Activated CD4-positive, alpha-beta T cell treated with anti-CD3 and anti-CD28 coated beads, Interleukin-2, amount 10 ng/mL, durations not matched to agents 7 days and 5 days (primary cell): ENCODE measurements around the gene MYO5B. TPM values are rescaled to one million over a fixed set of nuclear protein-coding genes. Genes with fewer than 3 reads are reported as not detected.

Experiments used
- CTCF ChIA-PET: fragments of 350-600 bp; sonication (Branson Sonifier 250); formaldehyde crosslinking; loops from one replicate; lab custom pipeline; 2021; ENCODE audit warnings: antibody characterized with exemption; lab: Charles Lee
- POLR2A ChIA-PET: fragments of 350-600 bp; sonication (Branson Sonifier 250); formaldehyde crosslinking; loops from one replicate; lab custom pipeline; 2021; ENCODE audit warnings: antibody characterized with exemption; lab: Charles Lee
- DNase-seq: peaks from one replicate; pipeline ENCODE4 v3.0.0-alpha.2; 2020
- H3K27ac Mint-ChIP-seq: one replicate; pipeline ENCODE4 v1.8.0; 2021; ENCODE audit warnings: mild to moderate bottlenecking, moderate library complexity, mixed read lengths
- H3K27me3 Mint-ChIP-seq: one replicate; pipeline ENCODE4 v1.8.0; 2021; ENCODE audit warnings: mixed read lengths
- H3K36me3 Mint-ChIP-seq: one replicate; pipeline ENCODE4 v1.8.0; 2021; ENCODE audit warnings: low read depth, mixed read lengths
- H3K4me1 Mint-ChIP-seq: one replicate; pipeline ENCODE4 v1.8.0; 2021; ENCODE audit warnings: mixed read lengths
- H3K4me3 Mint-ChIP-seq: one replicate; pipeline ENCODE4 v1.8.0; 2021; ENCODE audit warnings: mild to moderate bottlenecking, moderate library complexity, mixed read lengths
- H3K9me3 Mint-ChIP-seq: one replicate; pipeline ENCODE4 v1.8.0; 2021; ENCODE audit warnings: mixed read lengths
- total RNA-seq, 2 experiments: library from RNA; stranded (reverse); gene quantifications; one replicate each; pipeline ENCODE4 v1.2.3, GENCODE V29; 2021

Gene MYO5B
- total RNA-seq, 2 experiments from 2014 or later = 0.12 TPM; not detected in 1

DNA sequence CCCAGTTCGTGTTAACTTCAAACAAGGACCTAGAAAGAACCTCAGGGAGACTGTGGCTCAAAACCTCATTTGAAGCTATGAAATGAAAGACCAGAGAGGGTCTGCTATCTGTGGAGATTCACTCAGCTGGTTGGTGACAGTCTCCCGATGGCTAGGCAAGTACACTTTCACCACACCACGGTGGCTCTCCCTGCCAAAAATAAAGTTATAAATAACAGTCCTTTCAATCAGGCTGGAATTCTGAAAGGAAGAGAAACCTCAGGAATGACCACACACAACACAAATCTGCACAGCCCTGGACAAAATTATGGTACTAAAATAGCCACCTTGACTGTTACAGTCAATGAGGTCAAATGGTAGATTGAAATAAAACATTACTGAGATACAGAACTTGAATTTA lies 221.4 kb downstream of the MYO5B start:
- Mint-ChIP-seq H3K9me3 (no peaks in the 10 kb centered on the region), H3K4me3 (no peak overlapping the region), H3K27ac (no peak overlapping the region), H3K36me3 (no peaks in the 10 kb centered on the region), H3K4me1 (no peaks in the 10 kb centered on the region), H3K27me3 (peaks cover 5% of the 10 kb centered on the region)
- no peak for DNase-seq
- CTCF ChIA-PET = no interaction called here
- POLR2A ChIA-PET = no interaction called here

DNA sequence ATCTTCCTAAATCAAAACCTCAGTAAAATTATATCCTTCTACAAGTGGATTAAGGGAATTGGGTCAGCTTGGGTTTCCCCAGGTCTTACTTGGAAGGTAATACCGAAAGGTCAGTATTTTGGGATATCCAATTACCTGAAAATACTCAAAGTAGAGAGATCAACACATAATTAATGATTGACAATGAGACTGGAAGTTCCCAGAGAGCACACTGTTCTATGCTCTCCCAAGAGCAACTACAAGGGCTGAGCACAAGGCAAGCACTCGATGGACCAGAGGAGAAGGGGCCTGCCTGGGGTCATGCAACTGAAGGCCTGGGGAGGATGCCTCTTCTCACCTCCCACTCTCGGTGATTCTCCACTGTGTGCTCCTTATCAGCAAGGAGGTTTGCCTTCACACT lies 222.4 kb downstream of the MYO5B start:
- H3K36me3 Mint-ChIP-seq = no peaks in the 10 kb centered on the region
- CTCF ChIA-PET = no interaction called here
- no peak overlapping the region for H3K27ac Mint-ChIP-seq
- POLR2A ChIA-PET = no interaction called here
- H3K9me3 Mint-ChIP-seq = no peaks in the 10 kb centered on the region
- no peak overlapping the region for H3K4me3 Mint-ChIP-seq
- no peak for DNase-seq
- peaks cover 5% of the 10 kb centered on the region for H3K27me3 Mint-ChIP-seq
- H3K4me1 Mint-ChIP-seq = no peaks in the 10 kb centered on the region

DNA sequence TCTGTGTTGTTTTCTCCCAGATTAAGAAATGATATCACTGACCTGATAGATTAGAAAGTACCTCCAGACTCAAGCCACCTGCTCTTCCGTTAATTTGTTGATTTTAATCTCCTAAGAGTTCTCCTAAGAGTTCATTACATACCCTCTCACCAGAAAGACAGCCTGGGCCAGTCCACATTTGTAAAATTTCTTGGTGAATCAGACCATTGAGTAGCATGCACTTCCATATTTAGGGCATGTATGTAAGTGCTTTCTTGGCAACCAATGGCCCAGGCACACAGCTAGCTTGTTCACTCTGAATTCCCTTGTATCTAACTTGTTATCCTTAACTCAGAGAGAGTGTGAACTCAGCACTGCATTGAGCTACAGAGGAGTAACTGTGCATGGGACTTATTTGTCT lies 223.5 kb downstream of the MYO5B start:
- POLR2A ChIA-PET = no interaction called here
- no peak overlapping the region for H3K4me3 Mint-ChIP-seq
- DNase-seq = no peak
- H3K9me3 Mint-ChIP-seq = no peaks in the 10 kb centered on the region
- peaks cover 5% of the 10 kb centered on the region for H3K27me3 Mint-ChIP-seq
- CTCF ChIA-PET = interaction anchor here (0.6 kb wide), 1 partner anchor 440 kb away, joined by 3 read pairs; no protein-coding TSS in a partner anchor
- H3K36me3 Mint-ChIP-seq = no peaks in the 10 kb centered on the region
- no peak overlapping the region for H3K27ac Mint-ChIP-seq
- H3K4me1 Mint-ChIP-seq = no peaks in the 10 kb centered on the region

DNA sequence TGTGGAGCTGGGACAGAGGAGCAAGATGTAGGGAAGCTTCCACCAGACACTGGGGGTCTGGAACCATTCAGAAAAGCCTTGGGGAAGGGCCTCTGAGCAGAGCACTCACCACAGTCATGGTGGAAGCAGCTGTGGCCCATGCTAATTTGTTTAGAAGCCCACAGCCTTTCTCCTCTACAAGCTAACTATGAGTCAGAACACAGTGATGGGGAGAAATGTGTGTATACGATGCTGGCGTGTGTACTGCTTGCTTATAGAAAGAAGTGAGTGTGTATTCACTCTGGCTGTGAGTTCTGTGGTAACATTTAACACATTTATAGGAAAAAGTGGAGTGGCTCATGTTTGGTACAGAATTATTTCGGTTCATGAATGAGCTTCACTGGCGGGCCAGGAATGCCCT lies 224.6 kb downstream of the MYO5B start:
- CTCF ChIA-PET = interaction anchor here (1.0 kb wide), 1 partner anchor 13 kb away, joined by 3 read pairs; no protein-coding TSS in a partner anchor
- H3K4me1 Mint-ChIP-seq = no peaks in the 10 kb centered on the region
- DNase-seq = no peak
- H3K36me3 Mint-ChIP-seq = no peaks in the 10 kb centered on the region
- POLR2A ChIA-PET = no interaction called here
- H3K4me3 Mint-ChIP-seq = no peak overlapping the region
- no peak overlapping the region for H3K27ac Mint-ChIP-seq
- peaks cover 8% of the 10 kb centered on the region for H3K27me3 Mint-ChIP-seq
- no peaks in the 10 kb centered on the region for H3K9me3 Mint-ChIP-seq

DNA sequence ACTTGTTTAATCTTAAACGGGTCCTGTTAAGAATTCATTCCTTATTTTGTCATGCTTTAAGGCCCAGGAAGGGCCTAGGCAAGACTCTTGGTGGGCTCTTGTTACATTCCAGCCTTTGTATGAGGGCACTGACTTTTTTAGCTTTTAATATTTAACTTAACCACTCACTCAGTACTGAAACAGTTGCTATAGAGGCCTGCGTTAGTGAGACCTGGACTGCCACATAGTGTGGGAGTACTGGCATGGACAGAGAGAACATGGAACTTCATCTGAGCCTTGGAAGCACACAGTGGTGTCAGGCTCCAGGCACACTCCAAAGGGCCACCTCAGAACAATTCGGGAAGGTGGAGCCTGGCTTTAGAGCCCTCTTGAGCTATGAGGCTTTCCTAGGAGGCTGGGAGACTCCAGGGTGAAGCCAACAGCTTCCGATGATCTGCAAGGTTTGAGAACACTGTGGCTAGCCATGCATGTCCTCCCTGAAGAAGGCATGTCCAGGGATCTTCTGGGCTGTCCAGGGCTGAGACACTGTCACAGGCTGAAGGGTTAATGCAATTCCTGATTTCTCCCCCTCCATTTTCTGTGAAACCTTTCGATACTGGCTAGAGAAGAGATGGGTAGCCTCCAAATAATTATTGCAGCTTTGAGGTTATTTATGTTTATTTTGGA lies 226.2 kb downstream of the MYO5B start:
- POLR2A ChIA-PET = no interaction called here
- no peak for DNase-seq

DNA sequence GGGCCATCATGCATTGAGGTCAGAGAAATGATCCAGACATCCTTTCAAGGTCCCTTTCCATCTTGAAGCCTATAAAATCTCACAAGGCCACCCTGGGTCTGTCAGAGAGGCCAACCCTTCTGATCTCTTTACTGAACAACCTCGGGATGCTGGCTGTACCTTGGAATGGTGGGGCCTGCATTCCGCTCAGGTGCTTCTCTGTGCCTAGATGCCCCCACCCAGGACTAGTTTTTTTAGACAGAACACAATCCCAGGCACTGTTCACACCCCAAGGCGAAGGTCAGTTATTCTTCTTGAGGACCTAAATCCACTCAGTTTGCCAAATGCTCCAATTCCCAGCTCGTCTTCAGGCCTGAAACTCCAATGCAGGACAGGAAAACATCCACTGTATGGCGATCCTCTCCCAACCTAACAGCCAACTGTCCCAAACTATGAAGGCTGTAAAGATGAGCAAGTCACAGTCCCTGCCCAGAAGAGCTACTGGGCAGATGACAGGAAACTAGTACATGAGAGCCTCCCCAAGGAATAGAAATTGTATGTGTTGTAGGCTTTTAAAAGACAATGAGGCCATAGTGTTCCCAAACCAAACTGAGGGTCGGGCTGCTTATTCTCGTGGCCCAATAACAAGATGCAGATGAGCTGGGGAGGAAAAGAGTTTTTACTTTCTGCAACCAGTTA lies 227.2 kb downstream of the MYO5B start:
- H3K4me1 Mint-ChIP-seq = no peaks in the 10 kb centered on the region
- CTCF ChIA-PET = interaction anchor here (0.7 to 1.1 kb wide), 2 partner anchors 13 kb away, joined by 3 read pairs; no protein-coding TSS in a partner anchor

More for the DNA sequence above, 226.2 kb downstream of the MYO5B start:
- Mint-ChIP-seq H3K27me3 (peaks cover 12% of the 10 kb centered on the region), H3K4me1 (no peaks in the 10 kb centered on the region), H3K27ac (no peak overlapping the region), H3K36me3 (no peaks in the 10 kb centered on the region), H3K9me3 (no peaks in the 10 kb centered on the region), H3K4me3 (no peak overlapping the region)
- CTCF ChIA-PET = interaction anchor here (0.7 to 1.1 kb wide), 2 partner anchors 12 to 14 kb away, joined by 3 read pairs; no protein-coding TSS in a partner anchor

DNA sequence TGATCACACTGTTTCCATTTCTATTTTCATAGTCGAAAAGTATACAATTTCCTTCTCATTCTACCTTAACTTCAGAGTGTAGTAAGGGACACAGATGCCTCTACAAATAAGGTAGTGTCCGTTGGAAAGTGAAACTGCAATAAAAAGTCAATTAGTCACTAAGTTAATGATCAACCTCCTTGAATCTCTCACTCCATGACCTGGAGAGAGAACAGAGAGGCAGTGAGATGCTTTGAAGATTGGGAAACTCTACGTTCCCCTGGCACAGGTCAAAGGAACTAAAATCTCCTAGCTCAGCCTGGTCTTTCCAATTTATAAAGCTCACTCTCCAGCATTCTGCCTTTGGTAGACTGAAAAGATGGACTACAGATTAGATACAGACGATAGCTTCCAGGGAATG lies 227.8 kb downstream of the MYO5B start:
- no peaks in the 10 kb centered on the region for H3K9me3 Mint-ChIP-seq
- no peak for DNase-seq
- H3K27ac Mint-ChIP-seq = no peak overlapping the region
- H3K4me1 Mint-ChIP-seq = peaks cover 2% of the 10 kb centered on the region
- H3K4me3 Mint-ChIP-seq = no peak overlapping the region
- H3K36me3 Mint-ChIP-seq = no peaks in the 10 kb centered on the region
- H3K27me3 Mint-ChIP-seq = peaks cover 9% of the 10 kb centered on the region
- ChIA-PET CTCF (no interaction called here), POLR2A (no interaction called here)

More for the DNA sequence above, 227.2 kb downstream of the MYO5B start:
- no peak overlapping the region for H3K27ac Mint-ChIP-seq
- peaks cover 10% of the 10 kb centered on the region for H3K27me3 Mint-ChIP-seq
- no peak for DNase-seq
- H3K9me3 Mint-ChIP-seq = no peaks in the 10 kb centered on the region
- POLR2A ChIA-PET = no interaction called here
- H3K36me3 Mint-ChIP-seq = no peaks in the 10 kb centered on the region
- no peak overlapping the region for H3K4me3 Mint-ChIP-seq

DNA sequence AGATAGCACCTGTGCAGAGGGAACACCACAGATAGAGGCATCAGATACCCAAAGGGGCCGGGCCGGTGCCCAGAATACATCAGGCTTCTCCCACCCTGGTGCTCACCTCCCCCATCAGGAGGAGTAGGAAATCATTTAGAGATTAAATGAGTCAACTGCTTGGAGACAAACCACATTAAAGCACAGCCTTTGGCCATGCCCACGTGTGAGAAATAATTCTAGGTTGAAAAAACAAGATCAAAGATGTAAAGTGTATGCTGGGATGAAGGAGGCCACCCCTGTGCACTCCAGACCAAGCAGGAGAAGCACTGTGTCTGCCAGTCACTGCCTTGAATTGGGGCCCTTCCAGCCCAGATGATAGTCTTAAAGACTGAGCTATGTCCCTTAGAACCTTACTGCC lies 228.9 kb downstream of the MYO5B start:
- Mint-ChIP-seq H3K4me3 (no peak overlapping the region), H3K27ac (no peak overlapping the region), H3K36me3 (no peaks in the 10 kb centered on the region), H3K9me3 (no peaks in the 10 kb centered on the region), H3K27me3 (peaks cover 9% of the 10 kb centered on the region), H3K4me1 (peaks cover 13% of the 10 kb centered on the region)
- DNase-seq = no peak
- CTCF ChIA-PET = no interaction called here
- POLR2A ChIA-PET = interaction anchor here (0.6 kb wide), 1 partner anchor 80 kb away, joined by 3 read pairs; no protein-coding TSS in a partner anchor

DNA sequence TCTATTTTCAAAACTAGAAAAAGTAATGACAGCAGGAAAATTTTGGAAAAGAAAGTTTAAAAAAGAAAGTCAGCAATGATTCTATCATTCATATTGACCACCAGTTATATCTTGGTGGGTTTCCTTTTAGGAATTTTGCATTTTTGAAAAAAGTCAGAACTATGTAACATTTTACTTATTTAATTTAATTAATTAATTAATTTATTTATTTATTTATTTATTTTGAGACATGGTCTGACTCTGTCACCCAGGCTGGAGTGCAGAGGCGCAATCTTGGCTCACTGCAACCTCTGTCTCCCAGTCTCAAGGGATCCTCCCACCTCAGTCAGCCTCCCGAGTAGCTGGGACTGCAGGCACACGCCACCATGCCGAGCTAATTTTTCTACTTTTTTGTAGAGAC lies 231.7 kb downstream of the MYO5B start:
- Mint-ChIP-seq H3K4me1 (peaks cover 42% of the 10 kb centered on the region), H3K4me3 (no peak overlapping the region), H3K27me3 (peaks cover 9% of the 10 kb centered on the region), H3K9me3 (no peaks in the 10 kb centered on the region), H3K27ac (no peak overlapping the region), H3K36me3 (no peaks in the 10 kb centered on the region)
- ChIA-PET CTCF (no interaction called here), POLR2A (no interaction called here)
- no peak for DNase-seq

DNA sequence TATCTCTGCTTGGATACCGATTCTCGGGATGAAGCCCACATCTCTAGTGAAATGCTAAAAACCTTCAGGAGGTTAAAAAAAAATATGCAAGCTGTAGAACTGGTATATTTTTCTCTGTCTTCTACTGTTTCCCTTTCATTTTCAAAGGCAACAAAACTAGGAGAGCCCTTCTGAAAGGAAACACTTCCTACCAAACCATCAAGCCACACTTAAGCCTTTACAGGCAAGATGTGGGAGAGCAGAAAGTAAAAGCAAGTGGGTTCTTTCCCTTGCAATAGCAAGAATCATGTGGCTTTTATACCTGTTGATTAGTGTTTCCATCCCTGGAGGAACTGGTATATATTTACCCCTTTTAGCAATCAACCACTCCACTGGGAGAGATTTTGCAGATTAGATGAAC lies 233.7 kb downstream of the MYO5B start:
- POLR2A ChIA-PET = no interaction called here
- no peak overlapping the region for H3K27ac Mint-ChIP-seq
- H3K4me3 Mint-ChIP-seq = no peak overlapping the region
- no peaks in the 10 kb centered on the region for H3K9me3 Mint-ChIP-seq
- CTCF ChIA-PET = no interaction called here
- peaks cover 48% of the 10 kb centered on the region for H3K4me1 Mint-ChIP-seq
- no peaks in the 10 kb centered on the region for H3K36me3 Mint-ChIP-seq
- peak; percentile 39 for DNase-seq
- peaks cover 9% of the 10 kb centered on the region for H3K27me3 Mint-ChIP-seq

DNA sequence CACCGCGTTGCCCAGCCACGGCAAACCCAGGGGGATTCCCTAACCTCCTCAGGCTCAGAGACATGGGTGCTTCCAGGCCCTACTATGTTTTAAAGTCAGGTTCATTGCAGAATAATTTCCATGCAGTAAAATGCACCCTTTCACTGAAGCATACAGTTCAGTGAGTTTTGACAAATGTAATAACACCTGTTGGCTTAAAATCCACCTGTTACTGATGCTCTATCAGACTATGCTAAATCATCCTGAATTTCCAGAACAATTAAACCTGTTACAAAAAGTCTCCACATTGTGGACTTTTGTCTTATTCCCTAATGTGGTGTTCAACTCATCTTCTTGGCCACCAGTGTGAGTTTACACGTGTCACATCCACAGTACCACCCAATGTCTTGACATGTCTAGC lies 234.6 kb downstream of the MYO5B start:
- Mint-ChIP-seq H3K4me3 (no peak overlapping the region), H3K4me1 (peaks cover 48% of the 10 kb centered on the region), H3K9me3 (no peaks in the 10 kb centered on the region), H3K27me3 (peaks cover 10% of the 10 kb centered on the region), H3K36me3 (no peaks in the 10 kb centered on the region), H3K27ac (peak overlapping the region; percentile 56)
- DNase-seq = no peak
- ChIA-PET CTCF (no interaction called here), POLR2A (no interaction called here)

DNA sequence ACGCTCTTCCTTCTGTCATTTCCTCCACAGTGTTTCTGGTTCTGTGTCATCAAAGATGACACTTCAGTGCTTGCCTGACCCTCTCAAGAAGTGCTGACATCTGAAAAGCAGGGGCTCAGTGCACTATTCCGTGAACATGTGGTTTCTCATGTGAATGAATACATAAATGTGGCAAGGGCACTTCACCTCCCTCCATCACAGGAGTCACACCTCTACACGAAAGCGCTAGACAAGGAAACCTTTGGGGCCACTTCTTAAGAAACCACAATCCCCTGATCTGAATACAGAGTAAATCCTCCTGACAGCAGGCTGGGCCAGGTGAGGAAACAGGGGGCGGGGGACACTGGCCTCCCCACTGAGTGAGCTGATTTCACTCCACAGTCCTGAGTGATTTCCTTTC lies 235.8 kb downstream of the MYO5B start:
- H3K9me3 Mint-ChIP-seq = no peaks in the 10 kb centered on the region
- peak; percentile 49 for DNase-seq
- peak overlapping the region; percentile 2 for H3K27ac Mint-ChIP-seq
- H3K27me3 Mint-ChIP-seq = peaks cover 7% of the 10 kb centered on the region
- ChIA-PET CTCF (no interaction called here), POLR2A (no interaction called here)
- no peak overlapping the region for H3K4me3 Mint-ChIP-seq
- H3K4me1 Mint-ChIP-seq = peaks cover 48% of the 10 kb centered on the region
- H3K36me3 Mint-ChIP-seq = no peaks in the 10 kb centered on the region

DNA sequence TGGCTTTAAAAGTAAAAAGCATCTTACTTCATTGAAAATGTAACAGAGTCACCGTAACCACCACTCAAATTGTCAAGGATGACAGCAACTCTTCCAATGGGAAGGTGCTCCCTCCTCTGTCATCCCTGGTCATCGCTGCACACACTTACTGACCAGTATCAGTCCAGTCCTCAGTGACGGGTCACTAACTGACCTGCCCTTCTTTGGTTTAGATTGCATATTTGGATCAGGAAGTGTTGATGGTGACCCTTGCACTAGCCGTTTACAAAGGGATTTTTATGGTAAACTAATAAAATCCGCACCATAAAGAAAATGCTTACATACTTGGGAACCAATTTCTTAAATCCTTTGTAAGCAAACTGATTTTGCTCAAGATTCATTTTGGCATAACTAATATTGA lies 239.7 kb downstream of the MYO5B start:
- no peak for DNase-seq
- Mint-ChIP-seq H3K27me3 (peaks cover 15% of the 10 kb centered on the region), H3K27ac (no peak overlapping the region), H3K36me3 (no peaks in the 10 kb centered on the region), H3K9me3 (peaks cover 1% of the 10 kb centered on the region), H3K4me1 (peaks cover 47% of the 10 kb centered on the region), H3K4me3 (no peak overlapping the region)
- ChIA-PET POLR2A (no interaction called here), CTCF (no interaction called here)
